GOT3 (cell line): Measurements from ENCODE around the gene RAD51.
"Not testable (repeated sequence)": the region's sequence is repeated elsewhere in the genome, so short reads cannot be mapped to it uniquely, and the experiment has no call there.

Experiments
- DNase-seq: peaks from one replicate; lab custom pipeline; 2025; ENCODE audit warnings: mixed read lengths; lab: John Stamatoyannopoulos, UW

Gene RAD51

DNA sequence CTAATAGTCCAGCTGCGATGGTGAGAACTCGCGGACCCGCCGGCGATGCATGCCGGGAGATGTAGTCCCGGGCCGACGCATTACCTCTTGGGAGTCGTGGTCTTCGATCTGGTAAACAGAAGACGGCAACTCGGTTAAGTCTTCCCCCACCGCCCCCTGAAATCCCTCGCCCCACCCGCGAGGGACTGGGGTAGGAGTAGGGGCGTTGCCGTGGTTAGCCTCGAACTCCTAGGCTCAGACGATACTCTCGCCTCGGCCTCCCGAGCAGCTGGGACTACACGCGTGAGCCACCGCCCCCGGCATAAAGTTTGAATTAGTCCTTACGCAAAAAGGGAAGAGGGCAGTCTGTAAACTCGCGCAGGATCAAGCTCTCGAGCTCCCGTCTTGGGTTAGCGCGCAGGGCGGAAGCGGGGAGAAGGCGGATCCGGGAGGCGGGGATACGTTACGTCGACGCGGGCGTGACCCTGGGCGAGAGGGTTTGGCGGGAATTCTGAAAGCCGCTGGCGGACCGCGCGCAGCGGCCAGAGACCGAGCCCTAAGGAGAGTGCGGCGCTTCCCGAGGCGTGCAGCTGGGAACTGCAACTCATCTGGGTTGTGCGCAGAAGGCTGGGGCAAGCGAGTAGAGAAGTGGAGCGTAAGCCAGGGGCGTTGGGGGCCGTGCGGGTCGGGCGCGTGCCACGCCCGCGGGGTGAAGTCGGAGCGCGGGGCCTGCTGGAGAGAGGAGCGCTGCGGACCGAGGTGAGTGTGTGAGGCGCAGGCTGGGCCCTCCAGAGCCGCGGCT is at the start of gene RAD51:
Gene RAD51 (plus strand): TSS at position 487 of the 781 bp plus-strand sequence. CDS start 3,585 bp downstream, outside the sequence.
- DNase-seq, result peak; percentile 72

DNA sequence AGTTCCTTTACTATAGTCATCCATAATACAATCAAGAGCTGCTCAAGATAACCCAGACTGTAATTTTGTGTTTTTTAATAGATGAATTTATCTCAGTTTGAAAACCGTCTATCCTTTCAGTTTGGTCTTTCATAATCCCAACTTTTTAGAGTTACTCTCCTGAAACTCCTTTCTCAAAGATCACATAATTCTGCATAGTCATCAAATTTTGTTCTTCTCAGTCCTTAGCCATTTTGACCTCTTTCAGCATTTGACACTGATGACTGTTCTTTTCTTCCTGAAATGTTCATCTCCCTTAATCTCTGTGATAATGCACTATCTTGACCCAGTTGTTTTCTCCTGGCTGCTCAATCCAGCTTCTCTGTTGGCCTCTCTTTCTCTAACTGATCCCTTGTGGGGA is 47.5 kb upstream of the RAD51 start:
- no peak for DNase-seq

DNA sequence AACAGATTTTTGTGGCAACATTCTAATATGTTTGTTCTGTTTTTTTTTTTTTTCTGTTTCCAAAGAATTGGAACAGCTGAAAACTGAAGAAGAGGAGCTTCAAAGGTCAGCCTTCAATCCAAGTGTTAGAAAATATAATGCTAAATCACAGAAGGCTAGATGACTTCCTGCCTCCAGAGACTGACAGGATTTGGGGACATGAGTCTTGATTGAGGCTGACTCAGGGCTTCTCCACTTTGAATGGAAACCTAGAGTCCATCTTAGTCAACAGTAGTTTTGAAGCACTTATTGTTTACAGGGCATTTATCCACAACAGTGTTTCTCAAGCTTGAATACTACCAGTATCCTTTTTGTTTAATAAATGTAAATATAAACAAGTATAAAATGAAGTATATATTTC is 44.5 kb upstream of the RAD51 start:
- DNase-seq, result no peak

DNA sequence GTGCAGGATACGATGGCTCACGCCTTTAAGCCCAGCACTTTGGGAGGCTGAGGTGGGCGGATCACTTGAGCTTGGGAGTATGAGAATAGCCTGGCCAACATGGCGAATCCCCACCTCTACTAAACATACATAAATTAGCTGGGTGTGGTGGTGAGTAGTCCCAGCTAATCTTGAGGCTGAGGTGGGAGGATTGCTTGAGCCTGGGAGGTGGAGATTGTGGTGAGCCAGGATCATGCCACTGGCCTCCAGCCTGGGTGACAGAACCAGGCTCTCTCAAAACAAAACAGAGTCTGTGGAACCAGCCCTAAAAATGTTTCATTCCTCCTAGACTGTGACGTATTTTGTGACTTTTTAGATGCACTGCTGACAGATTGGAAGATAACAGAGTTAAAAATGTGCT is 34.3 kb upstream of the RAD51 start:
- no peak for DNase-seq

DNA sequence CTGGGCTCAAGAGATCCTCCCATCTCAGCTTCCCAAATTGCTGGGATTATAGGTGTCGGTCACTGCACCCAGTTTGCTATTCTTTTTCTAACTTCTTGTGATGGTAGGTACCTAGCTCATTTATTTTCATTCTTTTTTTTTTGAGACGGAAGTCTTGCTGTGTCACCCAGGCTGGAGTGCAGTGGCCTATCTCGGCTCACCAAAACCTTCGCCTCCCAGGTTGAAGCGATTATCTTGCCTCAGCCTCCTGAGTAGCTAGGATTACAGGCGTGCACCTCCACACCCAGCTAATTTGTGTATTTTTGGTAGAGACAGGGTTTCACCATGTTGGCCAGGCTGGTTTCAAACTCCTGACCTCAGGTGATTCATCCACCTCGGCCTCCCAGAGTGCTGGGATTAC is 30.1 kb upstream of the RAD51 start:
- DNase-seq, result no peak

DNA sequence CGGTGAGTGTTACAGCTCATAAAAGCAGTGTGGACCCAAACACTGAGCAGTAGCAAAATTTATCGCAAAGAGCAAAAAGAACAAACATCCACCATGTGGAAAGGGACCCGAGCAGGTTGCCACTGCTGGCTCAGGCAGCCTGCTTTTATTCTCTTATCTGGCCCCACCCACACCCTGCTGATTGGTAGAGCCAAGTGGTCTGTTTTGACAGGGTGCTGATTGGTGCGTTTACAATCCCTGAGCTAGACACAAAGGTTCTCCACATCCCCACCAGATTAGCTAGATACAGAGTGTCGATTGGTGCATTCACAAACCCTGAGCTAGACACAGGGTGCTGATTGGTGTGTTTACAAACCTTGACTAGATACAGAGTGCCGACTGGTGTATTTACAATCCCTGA is 18.7 kb upstream of the RAD51 start:
- not testable (repeated sequence) for DNase-seq

DNA sequence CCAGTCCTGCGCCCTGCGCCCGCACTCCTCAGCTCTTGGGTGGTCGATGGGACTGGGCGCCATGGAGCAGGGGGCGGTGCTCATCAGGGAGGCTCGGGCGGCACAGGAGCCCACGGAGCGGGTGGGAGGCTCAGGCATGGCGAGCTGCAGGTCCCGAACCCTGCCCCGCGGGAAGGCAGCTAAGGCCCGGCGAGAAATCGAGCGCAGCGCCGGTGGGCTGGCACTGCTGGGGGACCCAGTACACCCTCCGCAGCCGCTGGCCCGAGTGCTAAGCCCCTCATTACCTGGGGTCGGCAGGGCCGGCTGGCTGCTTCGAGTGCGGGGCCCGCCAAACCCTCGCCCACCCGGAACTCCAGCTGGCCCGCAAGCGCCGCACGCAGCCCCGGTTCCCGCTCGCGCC is 18.1 kb upstream of the RAD51 start:
- not testable (repeated sequence) for DNase-seq

DNA sequence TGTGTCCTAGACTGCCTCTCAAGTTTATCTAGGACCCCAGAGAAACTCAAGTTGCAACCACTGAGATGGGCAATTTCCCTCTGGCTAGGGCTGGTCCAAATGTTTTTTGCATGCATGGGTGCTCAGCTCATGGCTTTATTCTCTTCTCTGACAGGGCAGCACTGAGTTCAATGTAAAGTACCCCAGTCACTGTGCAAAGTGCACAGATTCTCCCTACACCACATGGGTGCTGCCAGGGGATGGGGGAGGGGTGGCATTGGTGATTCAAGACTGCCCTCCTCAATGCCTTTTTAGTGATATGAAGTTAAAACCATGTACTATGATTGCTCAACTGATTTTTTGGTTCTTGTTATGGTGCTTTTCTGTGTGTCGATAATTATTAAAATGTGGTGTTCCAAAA is 14.8 kb upstream of the RAD51 start:
- DNase-seq, result no peak

DNA sequence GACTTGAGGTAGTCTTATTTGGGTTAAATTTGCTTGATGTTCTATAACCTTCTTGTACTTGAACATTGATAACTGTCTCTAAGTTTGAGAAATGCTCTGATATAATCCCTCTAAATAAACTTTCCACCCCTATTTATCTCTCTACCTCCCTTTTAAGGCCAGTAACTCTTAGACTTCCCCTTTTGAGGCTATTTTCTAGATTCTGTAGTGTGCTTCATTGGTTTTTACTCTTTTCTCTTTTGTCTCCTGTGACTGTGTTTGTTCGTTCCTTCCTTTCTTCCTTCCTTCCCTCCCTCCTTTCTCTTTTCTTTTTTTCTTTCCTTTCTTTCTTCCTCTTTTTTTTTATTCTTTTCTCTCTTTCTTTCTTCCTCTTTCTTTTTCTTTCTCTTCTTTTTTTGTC is 14.0 kb upstream of the RAD51 start:
- DNase-seq, result not testable (repeated sequence)

DNA sequence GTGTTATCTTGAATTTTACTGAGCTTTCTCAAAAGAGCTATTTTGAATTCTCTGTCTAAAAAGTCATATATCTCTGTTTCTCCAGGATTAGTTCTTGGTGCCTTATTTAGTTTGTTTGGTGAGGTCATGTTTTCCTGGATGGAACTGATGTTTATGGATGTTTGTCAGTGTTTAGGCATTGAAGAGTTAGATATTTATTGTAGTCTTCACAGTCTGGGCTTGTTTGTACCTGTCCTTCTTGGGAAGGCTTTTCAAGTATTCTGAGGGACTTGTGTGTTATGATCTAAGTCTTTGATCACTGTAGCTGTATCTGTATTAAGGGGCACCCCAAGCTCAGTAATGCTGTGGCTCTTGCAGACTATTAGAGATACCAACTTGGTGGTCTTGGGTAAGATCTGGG is 10.6 kb upstream of the RAD51 start:
- DNase-seq, result no peak

DNA sequence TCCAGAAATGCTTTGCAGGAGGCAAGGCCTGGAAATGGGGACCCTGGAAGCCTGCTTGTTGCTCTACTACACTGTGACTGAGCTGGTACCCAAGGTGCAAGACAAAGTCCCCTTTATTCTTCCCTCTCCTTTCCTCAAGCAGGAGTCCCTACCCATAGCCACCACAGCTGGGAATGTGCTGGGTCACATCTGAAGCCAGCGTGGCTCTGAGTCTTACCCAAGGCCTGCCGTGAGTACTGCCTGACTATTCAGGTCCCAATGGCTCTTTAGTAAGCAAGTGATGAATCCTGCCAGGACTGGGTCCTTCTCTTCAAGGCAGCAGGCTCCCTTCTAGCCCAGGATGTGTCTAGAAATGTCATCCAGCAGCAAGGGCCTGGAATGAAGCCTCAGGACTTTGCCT is 9.6 kb upstream of the RAD51 start:
- no peak for DNase-seq

DNA sequence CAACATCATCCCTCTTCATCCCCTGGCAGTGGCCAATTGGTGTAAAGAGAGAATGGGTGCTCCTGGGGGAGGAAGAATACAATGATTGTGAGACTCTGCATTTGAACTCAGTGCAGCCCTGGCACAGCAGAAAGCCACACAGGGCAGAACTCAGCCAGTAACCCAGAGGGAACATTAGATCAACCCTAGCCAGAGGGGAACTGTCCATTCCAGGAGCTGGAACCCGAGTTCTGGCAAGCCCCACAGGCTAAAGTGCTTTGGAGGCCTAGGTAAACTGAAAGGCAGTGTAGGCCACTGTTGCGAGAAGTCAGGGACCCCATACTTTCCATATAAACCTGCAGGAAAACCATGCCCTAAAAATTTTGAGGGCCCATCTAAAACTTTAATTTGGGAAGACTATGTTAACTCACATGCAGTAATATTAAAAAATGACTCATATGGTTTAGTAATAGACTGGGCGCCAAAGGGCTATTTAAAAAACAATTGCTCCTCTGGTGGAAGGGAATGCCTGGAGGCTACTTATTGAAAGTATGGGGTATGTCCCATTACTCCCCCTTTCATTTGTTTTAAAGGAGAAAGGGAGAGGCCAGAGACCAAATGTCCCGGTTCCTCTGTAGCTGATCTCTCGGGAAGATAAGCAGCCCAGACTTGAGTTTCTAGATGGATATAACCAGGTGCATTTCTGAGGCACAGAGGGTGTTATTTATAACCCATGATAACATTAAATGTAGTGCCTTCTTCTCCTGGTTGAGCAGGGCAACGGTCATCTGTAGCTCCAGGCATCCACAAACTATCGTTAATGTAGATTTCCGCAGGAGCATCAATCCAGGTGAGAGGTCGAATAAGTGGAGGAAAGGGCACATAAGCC is 5.8 kb upstream of the RAD51 start:
- no peak for DNase-seq

DNA sequence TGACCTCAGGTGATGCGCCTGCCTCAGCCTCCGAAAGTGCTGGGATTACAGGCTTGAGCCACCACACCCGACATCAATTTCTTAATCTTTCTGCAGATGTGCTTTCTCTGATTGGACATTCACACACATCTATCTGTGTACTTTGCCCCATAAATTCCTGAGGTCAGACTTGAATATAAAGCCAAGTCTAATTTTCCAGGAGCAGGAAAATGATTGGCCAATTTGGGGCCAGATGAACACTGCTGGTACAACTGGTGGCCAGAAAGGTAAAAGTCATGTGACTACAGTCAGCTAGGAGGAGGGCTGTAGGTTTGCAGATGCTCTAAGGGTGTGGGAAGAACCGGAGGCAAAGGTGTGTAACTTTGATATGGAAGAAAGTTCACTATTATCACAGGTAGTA is 3.2 kb upstream of the RAD51 start:
- DNase-seq, result no peak

DNA sequence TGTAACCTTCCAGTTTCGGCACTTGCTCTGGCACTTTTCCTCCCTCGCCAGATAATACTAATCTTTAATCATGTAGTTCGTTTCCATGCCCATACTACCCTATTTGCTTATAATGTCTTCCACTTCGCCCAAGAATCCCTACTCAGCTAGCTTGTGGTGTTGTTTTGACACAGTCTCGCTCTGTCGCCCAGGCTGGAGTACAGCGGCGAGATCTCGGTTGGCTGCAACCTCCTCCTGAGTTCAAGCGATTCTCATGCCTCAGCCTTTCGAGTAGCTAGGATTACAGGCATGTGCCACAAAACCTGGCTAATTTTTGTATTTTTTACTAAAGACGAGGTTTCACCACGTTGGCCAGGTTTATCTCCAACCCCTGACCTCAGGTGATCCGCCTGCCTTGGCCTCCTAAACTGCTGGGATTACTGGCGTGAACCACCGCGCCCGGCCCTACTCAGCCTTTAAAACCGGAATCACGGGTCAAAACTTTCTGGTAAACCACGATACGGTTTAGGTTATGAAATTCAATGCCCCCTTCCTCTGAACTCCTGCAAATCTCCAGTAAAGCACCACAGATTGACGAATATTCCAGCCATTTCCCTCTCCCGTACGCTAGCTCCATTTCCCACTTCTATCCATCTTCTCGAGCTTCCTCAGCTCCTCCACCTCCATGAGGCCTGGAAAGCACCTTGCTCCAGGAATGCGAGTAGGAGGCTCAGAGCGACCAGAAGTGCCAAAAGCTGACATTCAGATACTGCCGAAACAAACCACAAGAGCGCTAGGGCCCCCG is 878 bp upstream of the RAD51 start:
- DNase-seq, result no peak

DNA sequence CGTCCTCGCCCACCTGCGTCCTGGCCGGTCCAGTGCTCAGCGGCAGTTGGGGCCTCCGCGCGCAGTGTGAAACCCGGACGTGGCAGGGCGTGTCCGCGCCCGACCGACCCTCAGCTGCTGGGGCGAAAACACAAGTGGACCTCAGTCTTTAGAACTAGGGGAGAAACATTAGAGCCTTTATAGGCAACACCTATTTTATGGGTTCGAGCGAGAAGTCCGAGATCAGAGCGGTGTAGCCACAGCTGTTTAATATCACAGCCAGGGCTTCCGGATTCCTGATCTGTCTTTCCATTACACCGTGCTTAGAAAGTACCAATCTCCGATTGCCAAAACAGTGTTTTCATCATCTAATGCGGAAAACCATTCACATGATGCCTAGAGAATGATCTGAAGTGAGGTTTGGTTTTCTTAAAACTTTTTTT is 506 bp downstream of the RAD51 start:
- no peak for DNase-seq

DNA sequence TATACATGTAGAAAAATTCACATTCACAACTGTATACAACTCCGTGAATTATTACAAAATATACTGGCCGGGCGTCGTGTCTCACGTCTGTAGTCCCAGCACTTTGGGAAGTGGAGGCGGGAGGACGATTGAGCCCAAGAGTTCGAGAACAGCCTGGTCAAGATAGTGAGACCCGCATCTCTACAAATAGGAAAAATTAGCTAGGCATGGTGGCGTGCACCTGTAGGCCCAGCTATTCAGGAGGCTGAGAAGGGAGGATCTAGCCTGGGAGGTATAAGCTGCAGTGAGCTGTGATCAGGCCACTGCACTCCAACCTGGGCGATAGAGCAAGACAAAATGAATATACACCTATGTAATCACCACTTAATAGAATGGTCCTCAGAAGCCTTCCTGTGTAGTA is 1.3 kb downstream of the RAD51 start:
- DNase-seq, result no peak

DNA sequence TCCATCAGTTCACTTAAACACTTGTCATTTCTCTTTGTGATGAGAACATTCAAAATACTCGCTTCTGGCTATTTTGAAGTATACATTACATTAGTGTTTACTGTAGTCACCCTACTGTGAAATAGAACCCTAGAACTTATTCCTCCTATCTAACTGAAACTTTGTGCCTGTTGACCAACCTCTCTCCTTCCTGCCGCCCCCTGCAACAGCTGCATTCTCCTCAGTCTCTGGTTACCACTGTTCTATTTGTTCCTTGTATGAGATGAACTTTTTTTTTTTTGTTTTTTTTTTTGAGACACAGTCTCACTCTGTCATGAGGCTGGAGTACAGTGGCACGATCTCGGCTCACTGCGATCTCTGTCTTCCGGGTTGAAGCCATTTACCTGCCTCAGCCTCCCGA is 2.9 kb downstream of the RAD51 start:
- DNase-seq, result no peak

DNA sequence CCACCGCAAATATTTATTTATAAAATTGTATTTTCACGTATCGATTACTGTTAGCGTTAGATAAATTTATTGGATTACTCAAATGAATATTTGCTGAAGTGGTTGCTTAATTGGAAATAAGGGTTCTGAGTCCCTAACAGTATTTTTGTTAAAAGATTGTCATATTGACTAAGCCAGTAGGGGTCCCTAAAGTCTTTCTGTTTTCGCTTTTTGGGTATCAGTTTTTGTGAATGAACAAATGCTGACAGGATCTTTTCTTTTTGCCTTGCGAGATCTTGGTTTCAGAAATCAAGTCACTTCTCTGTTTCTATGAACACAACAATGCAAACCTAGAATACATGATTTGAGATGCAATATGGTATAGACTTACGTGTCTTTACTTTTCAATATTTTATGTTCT is 7.1 kb downstream of the RAD51 start:
- no peak for DNase-seq

DNA sequence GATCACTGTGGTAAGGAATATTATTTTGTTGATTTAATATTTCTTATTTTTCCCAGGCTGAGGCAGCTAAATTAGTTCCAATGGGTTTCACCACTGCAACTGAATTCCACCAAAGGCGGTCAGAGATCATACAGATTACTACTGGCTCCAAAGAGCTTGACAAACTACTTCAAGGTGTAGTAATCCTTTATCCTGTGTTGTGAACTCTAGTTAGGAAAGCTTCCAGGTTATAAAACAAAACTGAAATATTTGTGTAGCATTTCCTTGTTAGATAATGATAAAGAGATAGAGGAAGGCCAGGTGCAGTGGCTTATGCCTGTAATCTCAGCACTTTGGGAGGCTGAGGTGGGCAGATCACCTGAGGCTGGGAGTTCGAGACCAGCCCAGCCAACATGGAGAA is 11.1 kb downstream of the RAD51 start:
- no peak for DNase-seq

DNA sequence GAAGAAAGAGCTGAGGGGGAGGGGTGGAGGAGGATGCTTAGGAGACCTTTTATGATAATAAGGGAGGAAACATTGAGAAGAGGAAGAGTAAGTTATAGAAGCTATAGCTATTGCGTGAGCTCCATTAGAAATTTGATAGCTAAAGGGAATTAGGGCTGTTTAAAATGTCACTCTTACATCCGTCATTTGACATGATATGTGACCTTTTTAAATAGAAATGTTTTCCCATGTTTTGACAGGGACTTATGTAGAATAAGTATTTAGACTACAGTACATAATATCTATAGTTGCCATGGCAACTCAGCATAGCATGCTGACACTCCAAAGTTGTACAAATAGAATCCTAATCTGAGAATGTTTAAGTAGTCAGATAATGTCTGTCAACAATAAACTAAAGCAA is 19.2 kb downstream of the RAD51 start:
- no peak for DNase-seq

DNA sequence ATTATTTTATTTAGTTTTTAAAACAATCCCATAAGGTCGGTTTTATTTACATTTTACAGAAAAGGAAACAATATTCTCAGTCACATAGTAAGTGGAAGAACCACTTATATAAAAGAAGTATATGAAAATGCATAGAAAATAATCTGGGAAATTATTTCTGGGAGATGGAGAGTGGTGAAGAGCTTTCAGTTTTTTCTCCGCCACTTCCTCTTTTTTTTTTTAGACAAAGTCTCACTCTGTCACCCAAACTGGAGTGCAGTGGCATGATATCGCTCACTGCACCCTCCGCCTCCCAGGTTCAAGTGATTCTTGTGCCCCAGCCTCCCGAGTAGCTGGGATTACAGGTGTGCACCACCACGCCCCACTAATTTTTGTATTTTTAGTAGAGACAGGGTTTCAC is 21.2 kb downstream of the RAD51 start:
- DNase-seq, result no peak

DNA sequence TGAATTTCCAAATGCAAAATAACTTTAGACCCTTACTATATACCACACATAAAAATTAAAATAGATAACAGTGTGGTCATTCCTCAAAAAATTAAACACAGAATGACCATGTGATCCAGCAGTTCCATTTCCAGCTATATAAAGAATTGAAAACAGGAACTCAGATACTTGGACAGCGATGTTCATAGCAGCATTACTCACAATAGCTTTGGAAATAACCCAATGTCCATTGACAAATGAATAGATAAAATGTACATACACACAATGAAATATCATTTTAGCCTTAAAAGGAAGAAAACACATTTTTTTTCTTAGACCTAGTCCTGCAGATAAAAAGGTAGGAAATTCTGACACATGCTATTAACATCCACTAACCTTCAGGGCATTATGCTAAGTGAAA is 26.7 kb downstream of the RAD51 start:
- DNase-seq, result no peak

DNA sequence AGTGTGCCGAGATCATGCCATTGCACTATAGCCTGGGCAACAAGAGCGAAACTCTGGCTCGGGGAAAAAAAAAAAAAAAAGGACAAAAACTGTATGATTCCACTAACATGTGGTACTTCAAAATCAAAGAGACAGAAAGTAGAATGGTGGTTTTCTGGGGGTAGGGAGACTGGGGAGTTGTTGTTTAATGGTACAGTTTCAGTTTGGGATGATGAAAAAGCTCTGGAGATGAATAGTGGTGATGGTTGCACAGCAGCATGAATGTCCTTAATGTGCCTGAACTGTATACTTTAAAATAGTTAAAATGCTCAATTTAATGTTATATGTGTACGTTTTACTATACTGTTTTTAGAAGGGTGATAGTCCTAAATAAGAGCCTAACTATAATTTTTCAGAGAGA is 27.4 kb downstream of the RAD51 start:
- no peak for DNase-seq
